Measurements from ENCODE around the gene ZYG11B. TPM values are rescaled to one million over a fixed set of nuclear protein-coding genes. Genes with fewer than 3 reads are reported as not detected.
"Not testable (repeated sequence)": the region's sequence is repeated elsewhere in the genome, so short reads cannot be mapped to it uniquely, and the experiment has no call there.

The ZYG11B gene
- total RNA-seq, 1 experiment from 2014 or later: 16.2 TPM

GRCh38 chr1:52748119-52748518 lies 21.9 kb downstream of the ZYG11B start:
- DNase-seq (ENCODE audit: unreplicated experiment): peak; percentile 6
- no TSS peak for BruUV-seq (replicated peaks)
- Mint-ChIP-seq H3K27ac (ENCODE audit: low read depth, unreplicated experiment) (no peak overlapping the region), H3K4me3 (ENCODE audit: unreplicated experiment) (no peak overlapping the region), H3K27me3 (ENCODE audit: insufficient read depth, unreplicated experiment) (no peaks in the 10 kb centered on the region), H3K36me3 (ENCODE audit: insufficient read depth, unreplicated experiment) (peaks cover 7% of the 10 kb centered on the region), H3K9me3 (ENCODE audit: unreplicated experiment) (no peaks in the 10 kb centered on the region), H3K4me1 (ENCODE audit: insufficient read depth, unreplicated experiment) (peaks cover 17% of the 10 kb centered on the region)
- ChIA-PET CTCF (interaction anchor here (0.5 to 2.1 kb wide), 19 partner anchors 8 to 539 kb away, joined by 3 to 11 read pairs (median 3); no protein-coding TSS in a partner anchor), POLR2A (interaction anchor here (0.6 to 1.4 kb wide), 3 partner anchors 10 to 226 kb away, joined by 3 to 6 read pairs (median 3); no protein-coding TSS in a partner anchor)
- TF ChIP-seq CTCF (IDR thresholded peaks at IDR 0.05; ENCODE audit: unreplicated experiment): peak; percentile 26
- intact Hi-C loops (cut with micrococcal nuclease): loop anchor here (1.0 kb wide), 1 partner anchor 47 kb away; no protein-coding TSS in a partner anchor

- BruUV-seq (replicated peaks); H3K9me3 Mint-ChIP-seq (ENCODE audit: unreplicated experiment); DNase-seq (ENCODE audit: unreplicated experiment); intact Hi-C loops (cut with micrococcal nuclease); H3K4me3 Mint-ChIP-seq (ENCODE audit: unreplicated experiment); POLR2A ChIA-PET; H3K27me3 Mint-ChIP-seq (ENCODE audit: insufficient read depth, unreplicated experiment); H3K27ac Mint-ChIP-seq (ENCODE audit: low read depth, unreplicated experiment); H3K36me3 Mint-ChIP-seq (ENCODE audit: insufficient read depth, unreplicated experiment): not testable (repeated sequence)
- CTCF ChIA-PET: interaction anchor here (0.5 kb wide), 1 partner anchor 417 kb away, joined by 3 read pairs; no protein-coding TSS in a partner anchor
- H3K4me1 Mint-ChIP-seq (ENCODE audit: insufficient read depth, unreplicated experiment): peaks cover 17% of the 10 kb centered on the region
These were observed 23.2 kb downstream of the ZYG11B start for GRCh38 chr1:52749496-52749895.

- CTCF ChIA-PET; H3K27me3 Mint-ChIP-seq (ENCODE audit: insufficient read depth, unreplicated experiment); H3K4me3 Mint-ChIP-seq (ENCODE audit: unreplicated experiment); intact Hi-C loops (cut with micrococcal nuclease); H3K27ac Mint-ChIP-seq (ENCODE audit: low read depth, unreplicated experiment); DNase-seq (ENCODE audit: unreplicated experiment); POLR2A ChIA-PET; H3K9me3 Mint-ChIP-seq (ENCODE audit: unreplicated experiment); H3K36me3 Mint-ChIP-seq (ENCODE audit: insufficient read depth, unreplicated experiment); BruUV-seq (replicated peaks): not testable (repeated sequence)
- peaks cover 17% of the 10 kb centered on the region for H3K4me1 Mint-ChIP-seq (ENCODE audit: insufficient read depth, unreplicated experiment)
These were observed 23.9 kb downstream of the ZYG11B start for GRCh38 chr1:52750139-52750538.

GRCh38 chr1:52751589-52752483 lies 25.6 kb downstream of the ZYG11B start:
- DNase-seq (ENCODE audit: unreplicated experiment): no peak
- Mint-ChIP-seq H3K27me3 (ENCODE audit: insufficient read depth, unreplicated experiment) (no peaks in the 10 kb centered on the region), H3K27ac (ENCODE audit: low read depth, unreplicated experiment) (no peak overlapping the region), H3K36me3 (ENCODE audit: insufficient read depth, unreplicated experiment) (peaks cover 8% of the 10 kb centered on the region), H3K4me1 (ENCODE audit: insufficient read depth, unreplicated experiment) (peaks cover 17% of the 10 kb centered on the region), H3K9me3 (ENCODE audit: unreplicated experiment) (no peaks in the 10 kb centered on the region), H3K4me3 (ENCODE audit: unreplicated experiment) (no peak overlapping the region)
- ChIA-PET POLR2A (interaction anchor here (1.6 kb wide), 1 partner anchor 25 kb away, joined by 5 read pairs; the partner anchor contains the start of gene ZYG11B), CTCF (interaction anchor here (0.6 kb wide), 2 partner anchors 161 to 319 kb away, joined by 3 read pairs; no protein-coding TSS in a partner anchor)
- BruUV-seq (replicated peaks): no TSS peak
- intact Hi-C loops (cut with micrococcal nuclease): no loop called here
- no peak for TF ChIP-seq CTCF (IDR thresholded peaks at IDR 0.05; ENCODE audit: unreplicated experiment)

GRCh38 chr1:52752484-52752826 lies 26.2 kb downstream of the ZYG11B start:
- no peaks in the 10 kb centered on the region for H3K27me3 Mint-ChIP-seq (ENCODE audit: insufficient read depth, unreplicated experiment)
- H3K4me1 Mint-ChIP-seq (ENCODE audit: insufficient read depth, unreplicated experiment): peaks cover 17% of the 10 kb centered on the region
- POLR2A ChIA-PET: no interaction called here
- H3K9me3 Mint-ChIP-seq (ENCODE audit: unreplicated experiment): no peaks in the 10 kb centered on the region
- BruUV-seq (replicated peaks): no TSS peak
- no peak for DNase-seq (ENCODE audit: unreplicated experiment)
- intact Hi-C loops (cut with micrococcal nuclease): no loop called here
- no peak overlapping the region for H3K4me3 Mint-ChIP-seq (ENCODE audit: unreplicated experiment)
- peaks cover 14% of the 10 kb centered on the region for H3K36me3 Mint-ChIP-seq (ENCODE audit: insufficient read depth, unreplicated experiment)
- CTCF ChIA-PET: no interaction called here
- TF ChIP-seq CTCF (IDR thresholded peaks at IDR 0.05; ENCODE audit: unreplicated experiment): no peak
- H3K27ac Mint-ChIP-seq (ENCODE audit: low read depth, unreplicated experiment): no peak overlapping the region
